Ishikawa (cell line): ENCODE data around the gene TMEM128.
A peak's percentile ranks its signal among the peaks of the same experiment; 100 is the strongest.

Experiments
- CEBPB ChIP-seq: IDR thresholded peaks from 2 replicates; pipeline ENCODE4 v1.6.1; 2012
- CREB1 ChIP-seq: IDR thresholded peaks from 2 replicates; pipeline ENCODE4 v1.6.1; 2012; ENCODE audit warnings: low read depth
- EGR1 ChIP-seq: IDR thresholded peaks from 2 replicates; pipeline ENCODE4 v1.6.1; 2012
- EP300 ChIP-seq: IDR thresholded peaks from 2 replicates; pipeline ENCODE4 v1.6.1; 2012; ENCODE audit warnings: borderline replicate concordance
- FOXM1 ChIP-seq: IDR thresholded peaks from 2 replicates; pipeline ENCODE4 v1.6.1; 2012; ENCODE audit warnings: low read depth, borderline replicate concordance
- MAX ChIP-seq: IDR thresholded peaks from 2 replicates; pipeline ENCODE4 v1.6.1; 2012
- NFIC ChIP-seq: IDR thresholded peaks from 2 replicates; pipeline ENCODE4 v1.6.1; 2012
- RAD21 ChIP-seq: IDR thresholded peaks from 2 replicates; pipeline ENCODE4 v1.6.1; 2012; ENCODE audit warnings: low read depth
- TAF1 ChIP-seq: IDR thresholded peaks from 2 replicates; pipeline ENCODE4 v1.6.1; 2012; ENCODE audit warnings: low read depth, mild to moderate bottlenecking
- TCF12 ChIP-seq: IDR thresholded peaks from 2 replicates; pipeline ENCODE4 v1.6.1; 2012; ENCODE audit warnings: low read depth
- TEAD4 ChIP-seq: IDR thresholded peaks from 2 replicates; pipeline ENCODE4 v1.6.1; 2012
- YY1 ChIP-seq: IDR thresholded peaks from 2 replicates; pipeline ENCODE4 v1.6.1; 2012; ENCODE audit warnings: low read depth
- ZBTB7A ChIP-seq: IDR thresholded peaks from 2 replicates; pipeline ENCODE4 v1.6.1; 2012; ENCODE audit warnings: low read depth
- TF ChIP-seq, protein P1 (sequence below): IDR thresholded peaks from 2 replicates; pipeline ENCODE4 v1.6.1; 2012
- TF ChIP-seq, protein P2 (sequence below): IDR thresholded peaks from 2 replicates; pipeline ENCODE4 v1.6.1; 2012; ENCODE audit warnings: low read depth, mild to moderate bottlenecking

Gene TMEM128, protein sequence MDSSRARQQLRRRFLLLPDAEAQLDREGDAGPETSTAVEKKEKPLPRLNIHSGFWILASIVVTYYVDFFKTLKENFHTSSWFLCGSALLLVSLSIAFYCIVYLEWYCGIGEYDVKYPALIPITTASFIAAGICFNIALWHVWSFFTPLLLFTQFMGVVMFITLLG

DNA sequence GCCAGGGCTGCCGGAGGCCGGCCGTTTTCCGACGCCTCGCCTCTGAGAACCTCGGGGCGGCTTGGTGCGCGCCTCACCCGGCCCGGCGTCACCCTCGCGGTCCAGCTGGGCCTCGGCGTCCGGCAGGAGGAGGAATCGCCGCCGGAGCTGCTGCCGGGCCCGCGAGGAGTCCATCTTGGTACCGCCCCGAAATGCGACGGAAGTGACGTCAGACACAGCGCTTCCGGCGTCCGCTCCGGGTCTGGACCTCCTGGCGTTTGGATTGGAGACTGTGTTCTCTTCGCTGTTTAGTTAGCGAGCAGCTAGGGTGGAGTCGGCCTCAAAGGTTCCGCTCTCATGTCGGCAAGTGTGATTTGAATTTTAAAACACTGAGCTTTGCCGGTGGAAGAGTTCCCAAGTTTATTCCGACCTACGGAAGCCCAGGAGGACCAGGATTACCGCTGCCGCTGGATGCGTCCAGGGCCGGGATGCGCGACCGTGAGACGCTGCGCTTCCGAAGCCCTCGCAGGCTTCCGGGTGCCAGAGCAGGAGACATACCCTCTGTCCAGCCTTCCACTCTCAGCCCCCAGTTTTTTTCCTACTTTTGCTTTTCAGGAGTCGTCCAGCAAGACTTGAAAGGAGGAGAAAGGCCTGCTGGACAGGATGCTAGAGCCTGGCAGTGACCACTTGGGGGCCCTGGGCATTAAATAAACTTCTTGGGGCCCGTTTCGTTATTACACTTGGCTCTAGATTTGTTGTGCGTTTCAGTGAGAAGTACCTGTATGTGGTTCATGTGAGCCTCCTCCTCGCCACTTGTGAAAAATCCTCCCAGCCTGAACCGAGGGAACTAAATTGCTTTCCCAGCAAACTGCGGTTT, at the start of gene TMEM128:
TSS of gene TMEM128 (minus strand) at position 195 of the 856 bp plus-strand sequence. CDS start at position 174, 21 bp downstream.
- TF ChIP-seq EP300: no peak
- peak; percentile 70; the same call in 1 of the 2 replicates for TF ChIP-seq MAX
- peak; percentile 21; the same call in 1 of the 2 replicates for TF ChIP-seq TEAD4
- TF ChIP-seq CREB1: peak; percentile 80
- no peak for TF ChIP-seq TCF12
- TF ChIP-seq YY1: peak; percentile 94
- TF ChIP-seq, protein P1, sequence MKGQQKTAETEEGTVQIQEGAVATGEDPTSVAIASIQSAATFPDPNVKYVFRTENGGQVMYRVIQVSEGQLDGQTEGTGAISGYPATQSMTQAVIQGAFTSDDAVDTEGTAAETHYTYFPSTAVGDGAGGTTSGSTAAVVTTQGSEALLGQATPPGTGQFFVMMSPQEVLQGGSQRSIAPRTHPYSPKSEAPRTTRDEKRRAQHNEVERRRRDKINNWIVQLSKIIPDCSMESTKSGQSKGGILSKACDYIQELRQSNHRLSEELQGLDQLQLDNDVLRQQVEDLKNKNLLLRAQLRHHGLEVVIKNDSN: peak; percentile 21; the same call in 1 of the 2 replicates
- peak; percentile 98 for TF ChIP-seq TAF1
- TF ChIP-seq CEBPB: no peak; the same call in 1 of the 2 replicates

DNA sequence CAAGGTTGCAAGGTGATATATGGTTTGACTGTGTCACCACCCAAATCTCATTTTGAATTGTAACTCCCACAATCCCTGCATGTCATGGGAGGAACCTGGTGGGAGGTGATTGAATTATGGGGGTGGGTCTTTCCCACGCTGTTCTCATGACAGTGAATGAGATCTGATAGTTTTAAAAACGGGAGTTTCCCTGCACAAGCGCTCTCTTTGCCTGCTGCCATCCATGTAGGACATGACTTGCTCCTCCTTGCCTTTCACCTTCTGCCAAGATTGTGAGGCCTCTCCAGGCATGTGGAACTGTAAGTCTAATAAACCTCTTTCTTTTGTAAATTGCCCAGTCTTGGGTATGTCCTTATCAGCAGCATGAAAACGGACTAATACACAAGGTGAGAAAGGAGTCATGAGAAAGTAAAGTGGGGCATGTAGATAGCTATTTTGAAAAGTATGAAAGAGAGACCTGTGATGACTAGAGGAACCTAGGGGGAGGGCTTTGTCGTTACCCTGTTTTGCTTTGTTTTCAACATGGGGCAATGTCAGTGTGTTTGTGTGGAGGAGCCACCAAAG, 48.3 kb upstream of the TMEM128 start:
- no peak for TF ChIP-seq EGR1
- TF ChIP-seq EP300: no peak
- TF ChIP-seq MAX: no peak
- TF ChIP-seq TAF1: no peak
- TF ChIP-seq ZBTB7A: no peak
- no peak for TF ChIP-seq RAD21
- no peak for TF ChIP-seq NFIC

GRCh38 chr4:4293279-4293678, 45.3 kb upstream of the TMEM128 start:
- TF ChIP-seq TAF1: no peak
- no peak for TF ChIP-seq TEAD4
- TF ChIP-seq EGR1: no peak
- TF ChIP-seq YY1: no peak

- TF ChIP-seq YY1 (peak; percentile 59), EGR1 (no peak), MAX (peak; percentile 98), CEBPB (no peak), CREB1 (peak; percentile 83), RAD21 (no peak), TEAD4 (no peak; the same call in 1 of the 2 replicates), TAF1 (peak; percentile 95), EP300 (0 out of 2 replicates have a peak, but pooled peaks have one; percentile 13), TCF12 (peak; percentile 62), NFIC (0 out of 2 replicates have a peak, but pooled peaks have one; percentile 20), FOXM1 (no peak), ZBTB7A (no peak)
- TF ChIP-seq, protein P1: peak; percentile 67
- TF ChIP-seq, protein P2, sequence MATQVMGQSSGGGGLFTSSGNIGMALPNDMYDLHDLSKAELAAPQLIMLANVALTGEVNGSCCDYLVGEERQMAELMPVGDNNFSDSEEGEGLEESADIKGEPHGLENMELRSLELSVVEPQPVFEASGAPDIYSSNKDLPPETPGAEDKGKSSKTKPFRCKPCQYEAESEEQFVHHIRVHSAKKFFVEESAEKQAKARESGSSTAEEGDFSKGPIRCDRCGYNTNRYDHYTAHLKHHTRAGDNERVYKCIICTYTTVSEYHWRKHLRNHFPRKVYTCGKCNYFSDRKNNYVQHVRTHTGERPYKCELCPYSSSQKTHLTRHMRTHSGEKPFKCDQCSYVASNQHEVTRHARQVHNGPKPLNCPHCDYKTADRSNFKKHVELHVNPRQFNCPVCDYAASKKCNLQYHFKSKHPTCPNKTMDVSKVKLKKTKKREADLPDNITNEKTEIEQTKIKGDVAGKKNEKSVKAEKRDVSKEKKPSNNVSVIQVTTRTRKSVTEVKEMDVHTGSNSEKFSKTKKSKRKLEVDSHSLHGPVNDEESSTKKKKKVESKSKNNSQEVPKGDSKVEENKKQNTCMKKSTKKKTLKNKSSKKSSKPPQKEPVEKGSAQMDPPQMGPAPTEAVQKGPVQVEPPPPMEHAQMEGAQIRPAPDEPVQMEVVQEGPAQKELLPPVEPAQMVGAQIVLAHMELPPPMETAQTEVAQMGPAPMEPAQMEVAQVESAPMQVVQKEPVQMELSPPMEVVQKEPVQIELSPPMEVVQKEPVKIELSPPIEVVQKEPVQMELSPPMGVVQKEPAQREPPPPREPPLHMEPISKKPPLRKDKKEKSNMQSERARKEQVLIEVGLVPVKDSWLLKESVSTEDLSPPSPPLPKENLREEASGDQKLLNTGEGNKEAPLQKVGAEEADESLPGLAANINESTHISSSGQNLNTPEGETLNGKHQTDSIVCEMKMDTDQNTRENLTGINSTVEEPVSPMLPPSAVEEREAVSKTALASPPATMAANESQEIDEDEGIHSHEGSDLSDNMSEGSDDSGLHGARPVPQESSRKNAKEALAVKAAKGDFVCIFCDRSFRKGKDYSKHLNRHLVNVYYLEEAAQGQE: no peak
Observed at GRCh38 chr4:4289941-4290850, 42.2 kb upstream of the TMEM128 start, which contains the start of the genes LYAR and ZBTB49. Gene LYAR (minus strand): TSS chr4:4290154. CDS start chr4:4283742, 6,412 bp downstream. Gene ZBTB49 (plus strand): TSS chr4:4290251. CDS start chr4:4299946, 9,695 bp downstream.

DNA sequence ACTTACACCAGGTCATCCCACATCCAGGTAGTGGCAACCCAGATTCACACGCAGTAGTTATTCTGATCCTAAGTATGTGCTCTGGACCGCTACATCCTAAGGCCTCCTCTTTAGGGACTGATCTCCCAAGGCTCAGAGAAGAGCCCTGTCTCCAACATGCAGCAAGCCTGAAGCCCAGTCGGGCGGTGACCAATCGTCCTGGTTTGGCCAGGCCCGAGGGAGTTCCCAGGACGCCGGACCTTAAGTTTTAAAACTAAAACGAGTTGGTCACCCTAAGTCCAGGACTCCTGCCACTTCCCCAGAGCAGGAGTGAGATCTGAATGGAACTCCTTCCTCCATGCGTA, 41.5 kb upstream of the TMEM128 start:
- TF ChIP-seq CEBPB: no peak
- TF ChIP-seq RAD21: no peak
- TF ChIP-seq, protein P1: no peak
- no peak for TF ChIP-seq CREB1
- TF ChIP-seq YY1: no peak
- TF ChIP-seq EGR1: no peak
- no peak for TF ChIP-seq FOXM1
- TF ChIP-seq MAX: no peak
- TF ChIP-seq TCF12: no peak
- TF ChIP-seq TAF1: no peak
- TF ChIP-seq, protein P2: no peak
- no peak for TF ChIP-seq EP300
- TF ChIP-seq TEAD4: no peak
- TF ChIP-seq NFIC: no peak
- TF ChIP-seq ZBTB7A: no peak
